Neural progenitor cell (in vitro differentiated cells): Measurements from ENCODE around the gene SNAPC4. TPM values are rescaled to one million over a fixed set of nuclear protein-coding genes. Genes with fewer than 3 reads are reported as not detected.

ENCODE experiments used
- DNase-seq: peaks from one replicate; pipeline ENCODE4 v3.0.0-alpha.2; 2016; ENCODE audit warnings: low spot score
- H2AFZ ChIP-seq: fragments of 200-600 bp; sonication (generic); replicated peaks from 2 replicates; pipeline ENCODE4 v1.6.1; 2016; ENCODE audit warnings: antibody characterized with exemption
- H3F3A ChIP-seq: fragments of 200-600 bp; sonication (generic); 2 replicates; pipeline ENCODE4 v1.6.1; 2016; ENCODE audit warnings: antibody characterized with exemption, low read depth
- H3K27ac ChIP-seq: fragments of 200-600 bp; sonication (generic); 2 replicates; pipeline ENCODE4 v1.5.1; 2016; ENCODE audit warnings: mild to moderate bottlenecking
- H3K27me3 ChIP-seq: fragments of 200-600 bp; sonication (generic); 2 replicates; pipeline ENCODE4 v1.6.1; 2016; ENCODE audit warnings: mild to moderate bottlenecking, moderate library complexity
- H3K36me3 ChIP-seq: fragments of 200-600 bp; sonication (generic); 2 replicates; pipeline ENCODE4 v1.5.1; 2016
- H3K4me1 ChIP-seq: fragments of 200-600 bp; sonication (generic); 2 replicates; pipeline ENCODE4 v1.6.1; 2016; ENCODE audit warnings: mixed run types
- H3K4me2 ChIP-seq: fragments of 200-600 bp; sonication (generic); 2 replicates; pipeline ENCODE4 v1.6.1; 2016
- H3K4me3 ChIP-seq: fragments of 200-600 bp; sonication (generic); 2 replicates; pipeline ENCODE4 v1.5.1; 2016
- H3K79me2 ChIP-seq: fragments of 200-600 bp; sonication (generic); 2 replicates; pipeline ENCODE4 v1.6.1; 2016; ENCODE audit warnings: low read depth
- H3K9ac ChIP-seq: fragments of 200-600 bp; sonication (generic); 2 replicates; pipeline ENCODE4 v1.6.1; 2016
- H3K9me3 ChIP-seq: fragments of 200-600 bp; sonication (generic); 2 replicates; pipeline ENCODE4 v1.5.1; 2016; ENCODE audit warnings: low read depth
- H4K20me1 ChIP-seq: fragments of 200-600 bp; sonication (generic); 2 replicates; pipeline ENCODE4 v1.6.1; 2016; ENCODE audit warnings: low read depth
- H3K27ac Mint-ChIP-seq: 3 replicates; pipeline ENCODE4 v1.8.0; 2021; ENCODE audit warnings: mixed read lengths
- H3K27me3 Mint-ChIP-seq: 2 replicates; pipeline ENCODE4 v1.8.0; 2022; ENCODE audit warnings: low read depth, mild to moderate bottlenecking, inconsistent platforms, moderate library complexity, mixed read lengths; ENCODE audit not compliant: insufficient read depth
- H3K36me3 Mint-ChIP-seq: 3 replicates; pipeline ENCODE4 v1.8.0; 2021; ENCODE audit warnings: mixed read lengths
- H3K4me1 Mint-ChIP-seq: 3 replicates; pipeline ENCODE4 v1.8.0; 2021; ENCODE audit warnings: mixed read lengths
- H3K4me3 Mint-ChIP-seq: 3 replicates; pipeline ENCODE4 v1.8.0; 2021; ENCODE audit warnings: mild to moderate bottlenecking, moderate library complexity, mixed read lengths
- H3K9me3 Mint-ChIP-seq: 3 replicates; pipeline ENCODE4 v1.8.0; 2020; ENCODE audit warnings: mixed read lengths
- CTCF ChIP-seq: fragments of 200-600 bp; sonication (generic); IDR thresholded peaks from 2 replicates; pipeline ENCODE4 v1.5.1; 2017; ENCODE audit warnings: antibody characterized with exemption, mild to moderate bottlenecking
- EZH2 ChIP-seq: fragments of 200-600 bp; sonication (generic); IDR thresholded peaks from 2 replicates; pipeline ENCODE4 v1.6.1; 2017; ENCODE audit warnings: antibody characterized with exemption, mild to moderate bottlenecking, moderate library complexity
- EZH2phosphoT487 ChIP-seq: fragments of 200-600 bp; sonication (generic); IDR thresholded peaks from 2 replicates; pipeline ENCODE4 v1.6.1; 2017; ENCODE audit warnings: antibody characterized with exemption
- total RNA-seq: library from RNA; depleted of rRNA; stranded (reverse); fragments of >200 nt; gene quantifications from 2 replicates; pipeline ENCODE4 v1.2.3, GENCODE V29; 2015; ENCODE audit warnings: low replicate concordance

Gene SNAPC4
- total RNA-seq, 1 donor from 2014 or later: 6.8 TPM

GRCh38 chr9:136447173-136447778, 47.3 kb upstream of the SNAPC4 start:
- Histone ChIP-seq H2AFZ (no peak overlapping the region), H3K4me1 (no peaks in the 10 kb centered on the region), H3K9me3 (no peaks in the 10 kb centered on the region), H4K20me1 (peaks cover 9% of the 10 kb centered on the region), H3F3A (no peaks in the 10 kb centered on the region), H3K27ac (no peak overlapping the region), H3K4me3 (no peak overlapping the region), H3K4me2 (no peak overlapping the region), H3K36me3 (no peaks in the 10 kb centered on the region), H3K79me2 (no peaks in the 10 kb centered on the region), H3K27me3 (no peaks in the 10 kb centered on the region), H3K9ac (no peak overlapping the region)
- TF ChIP-seq EZH2 (no peak), CTCF (no peak), EZH2phosphoT487 (no peak)
- no peak for DNase-seq
- H3K27me3 Mint-ChIP-seq: peaks cover 3% of the 10 kb centered on the region
- no peaks in the 10 kb centered on the region for H3K9me3 Mint-ChIP-seq
- H3K36me3 Mint-ChIP-seq: peaks cover 31% of the 10 kb centered on the region
- H3K4me3 Mint-ChIP-seq: no peak overlapping the region
- no peaks in the 10 kb centered on the region for H3K4me1 Mint-ChIP-seq
- no peak overlapping the region for H3K27ac Mint-ChIP-seq

GRCh38 chr9:136445799-136446198, 45.8 kb upstream of the SNAPC4 start:
- Histone ChIP-seq H3K9me3 (no peaks in the 10 kb centered on the region), H3K79me2 (no peaks in the 10 kb centered on the region), H3K4me3 (no peak overlapping the region), H3K4me2 (no peak overlapping the region), H3F3A (peaks cover 11% of the 10 kb centered on the region), H3K27ac (no peak overlapping the region), H4K20me1 (peaks cover 6% of the 10 kb centered on the region), H2AFZ (no peak overlapping the region), H3K27me3 (no peaks in the 10 kb centered on the region), H3K4me1 (no peaks in the 10 kb centered on the region), H3K9ac (no peak overlapping the region), H3K36me3 (no peaks in the 10 kb centered on the region)
- Mint-ChIP-seq H3K4me1 (no peaks in the 10 kb centered on the region), H3K9me3 (no peaks in the 10 kb centered on the region), H3K36me3 (peaks cover 33% of the 10 kb centered on the region), H3K27me3 (peaks cover 6% of the 10 kb centered on the region), H3K4me3 (no peak overlapping the region), H3K27ac (no peak overlapping the region)
- DNase-seq: no peak
- TF ChIP-seq CTCF (no peak), EZH2phosphoT487 (no peak), EZH2 (no peak)

- Histone ChIP-seq H4K20me1 (peaks cover 16% of the 10 kb centered on the region), H3K4me3 (no peak overlapping the region), H2AFZ (no peak overlapping the region), H3K27me3 (no peaks in the 10 kb centered on the region), H3K9ac (no peak overlapping the region), H3K36me3 (no peaks in the 10 kb centered on the region), H3K9me3 (no peaks in the 10 kb centered on the region), H3K4me1 (no peaks in the 10 kb centered on the region), H3K4me2 (no peak overlapping the region), H3K27ac (no peak overlapping the region), H3F3A (peaks cover 22% of the 10 kb centered on the region), H3K79me2 (peaks cover 2% of the 10 kb centered on the region)
- peaks cover 9% of the 10 kb centered on the region for H3K27me3 Mint-ChIP-seq
- H3K36me3 Mint-ChIP-seq: peaks cover 28% of the 10 kb centered on the region
- H3K27ac Mint-ChIP-seq: no peak overlapping the region
- no peaks in the 10 kb centered on the region for H3K9me3 Mint-ChIP-seq
- H3K4me3 Mint-ChIP-seq: no peak overlapping the region
- DNase-seq: no peak
- H3K4me1 Mint-ChIP-seq: no peaks in the 10 kb centered on the region
- no peak for TF ChIP-seq EZH2
Measured at GRCh38 chr9:136444102-136444501, 44.1 kb upstream of the SNAPC4 start.

- peaks cover 21% of the 10 kb centered on the region for H4K20me1 ChIP-seq
Measured at GRCh38 chr9:136443687-136444086, 43.7 kb upstream of the SNAPC4 start.

More at GRCh38 chr9:136443687-136444086, 43.7 kb upstream of the SNAPC4 start:
- Mint-ChIP-seq H3K4me3 (no peak overlapping the region), H3K36me3 (peaks cover 28% of the 10 kb centered on the region), H3K27me3 (peaks cover 9% of the 10 kb centered on the region), H3K9me3 (no peaks in the 10 kb centered on the region), H3K4me1 (no peaks in the 10 kb centered on the region), H3K27ac (no peak overlapping the region)
- Histone ChIP-seq H3K79me2 (peaks cover 6% of the 10 kb centered on the region), H3K27me3 (no peaks in the 10 kb centered on the region), H3K4me2 (no peak overlapping the region), H2AFZ (no peak overlapping the region), H3F3A (peaks cover 22% of the 10 kb centered on the region), H3K27ac (no peak overlapping the region), H3K9ac (no peak overlapping the region), H3K9me3 (no peaks in the 10 kb centered on the region), H3K4me1 (no peaks in the 10 kb centered on the region), H3K4me3 (no peak overlapping the region), H3K36me3 (no peaks in the 10 kb centered on the region)
- no peak for DNase-seq
- no peak for TF ChIP-seq CTCF
- no peak for TF ChIP-seq EZH2
- no peak for TF ChIP-seq EZH2phosphoT487
